Testis (tissue), 2 donors: ENCODE results near the gene KRTAP19-7.

ENCODE experiments used
- POLR2A ChIP-seq: fragments of 450-650 bp; IDR thresholded peaks from one replicate; pipeline ENCODE4 v1.6.1; 2017; ENCODE audit warnings: antibody characterized with exemption, mild to moderate bottlenecking, moderate library complexity
- TF ChIP-seq, protein P1 (sequence below), 3 experiments: fragments of 450-650 bp in 2 of 3; fragments of 200-600 bp in 1 of 3; sonication (generic) in 1 of 3; IDR thresholded peaks; one replicate each; pipeline ENCODE4 v1.5.1; 2016 to 2019; ENCODE audit warnings: antibody characterized with exemption in 3 of 3, mild to moderate bottlenecking in 2 of 3, moderate library complexity in 1 of 3

- TF ChIP-seq, protein P1, sequence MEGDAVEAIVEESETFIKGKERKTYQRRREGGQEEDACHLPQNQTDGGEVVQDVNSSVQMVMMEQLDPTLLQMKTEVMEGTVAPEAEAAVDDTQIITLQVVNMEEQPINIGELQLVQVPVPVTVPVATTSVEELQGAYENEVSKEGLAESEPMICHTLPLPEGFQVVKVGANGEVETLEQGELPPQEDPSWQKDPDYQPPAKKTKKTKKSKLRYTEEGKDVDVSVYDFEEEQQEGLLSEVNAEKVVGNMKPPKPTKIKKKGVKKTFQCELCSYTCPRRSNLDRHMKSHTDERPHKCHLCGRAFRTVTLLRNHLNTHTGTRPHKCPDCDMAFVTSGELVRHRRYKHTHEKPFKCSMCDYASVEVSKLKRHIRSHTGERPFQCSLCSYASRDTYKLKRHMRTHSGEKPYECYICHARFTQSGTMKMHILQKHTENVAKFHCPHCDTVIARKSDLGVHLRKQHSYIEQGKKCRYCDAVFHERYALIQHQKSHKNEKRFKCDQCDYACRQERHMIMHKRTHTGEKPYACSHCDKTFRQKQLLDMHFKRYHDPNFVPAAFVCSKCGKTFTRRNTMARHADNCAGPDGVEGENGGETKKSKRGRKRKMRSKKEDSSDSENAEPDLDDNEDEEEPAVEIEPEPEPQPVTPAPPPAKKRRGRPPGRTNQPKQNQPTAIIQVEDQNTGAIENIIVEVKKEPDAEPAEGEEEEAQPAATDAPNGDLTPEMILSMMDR (IDR thresholded peaks at IDR 0.05): no peak
- no peak for TF ChIP-seq POLR2A
Measured at GRCh38 chr21:30555095-30555494, 6.0 kb downstream of the KRTAP19-7 start.
